OCI-LY7 (cell line): Measurements from ENCODE around the gene BCAT1. TPM values are rescaled to one million over a fixed set of nuclear protein-coding genes. Genes with fewer than 3 reads are reported as not detected.

Experiments
- BruUV-seq: library from RNA; stranded (reverse); fragments of 400-500 nt; replicated peaks from 2 replicates; lab custom pipeline; 2021; lab: Mats Ljungman, UMichigan
- CTCF ChIA-PET: fragments of 300-600 bp; sonication (Branson Sonifier 250); formaldehyde crosslinking; loops from one replicate; lab custom pipeline; 2022; ENCODE audit warnings: antibody characterized with exemption; ENCODE audit not compliant: unreplicated experiment; lab: Charles Lee
- POLR2A ChIA-PET: fragments of 300-600 bp; sonication (Branson Sonifier 250); formaldehyde crosslinking; loops from one replicate; lab custom pipeline; 2022; ENCODE audit warnings: antibody characterized with exemption; lab: Charles Lee
- DNase-seq: peaks from one replicate; pipeline ENCODE4 v3.0.0-alpha.2; 2015; ENCODE audit warnings: low spot score
- H2AFZ ChIP-seq: fragments of 200-600 bp; sonication (generic), shearing (Covaris generic); 2 replicates; pipeline ENCODE4 v1.6.1; 2014; ENCODE audit warnings: mild to moderate bottlenecking, antibody characterized with exemption, low read length, moderate library complexity
- H3K27ac ChIP-seq: fragments of 200-600 bp; sonication (generic); 2 replicates; pipeline ENCODE4 v1.5.1; 2014; ENCODE audit warnings: mixed run types, low read depth, mild to moderate bottlenecking, moderate library complexity, low read length, inconsistent platforms; ENCODE audit not compliant: poor library complexity, severe bottlenecking
- H3K36me3 ChIP-seq: fragments of 200-600 bp; sonication (generic); 2 replicates; pipeline ENCODE4 v1.6.1; 2014; ENCODE audit warnings: mild to moderate bottlenecking, antibody characterized with exemption, low read length, moderate library complexity, mixed read lengths; ENCODE audit not compliant: insufficient read depth
- H3K4me1 ChIP-seq: fragments of 200-600 bp; sonication (generic); 2 replicates; pipeline ENCODE4 v1.5.1; 2014; ENCODE audit warnings: mild to moderate bottlenecking, low read length; ENCODE audit not compliant: insufficient read depth, poor library complexity, severe bottlenecking
- H3K4me2 ChIP-seq: fragments of 200-600 bp; sonication (generic); 2 replicates; pipeline ENCODE4 v1.6.1; 2014; ENCODE audit warnings: mild to moderate bottlenecking, low read length
- H3K4me3 ChIP-seq: fragments of 200-600 bp; sonication (generic); 2 replicates; pipeline ENCODE4 v1.5.1; 2014; ENCODE audit warnings: mild to moderate bottlenecking, low read depth, low read length; ENCODE audit not compliant: poor library complexity, severe bottlenecking
- H3K79me2 ChIP-seq: fragments of 200-600 bp; sonication (generic); 2 replicates; pipeline ENCODE4 v1.6.1; 2016; ENCODE audit warnings: low read depth, mild to moderate bottlenecking, low read length, moderate library complexity, mixed read lengths; ENCODE audit not compliant: insufficient read depth
- H3K9me2 ChIP-seq: fragments of 200-600 bp; sonication (generic); 2 replicates; pipeline ENCODE4 v1.6.1; 2016; ENCODE audit warnings: mild to moderate bottlenecking, low read length, mixed read lengths; ENCODE audit not compliant: insufficient read depth
- H3K9me3 ChIP-seq: fragments of 200-600 bp; sonication (generic); 2 replicates; pipeline ENCODE4 v1.6.1; 2014; ENCODE audit warnings: mild to moderate bottlenecking, mixed run types, low read length, mixed read lengths
- H4K20me1 ChIP-seq: fragments of 200-600 bp; sonication (generic); 2 replicates; pipeline ENCODE4 v1.6.1; 2014; ENCODE audit warnings: mild to moderate bottlenecking, antibody characterized with exemption, low read length, moderate library complexity, mixed read lengths; ENCODE audit not compliant: insufficient read depth
- EZH2phosphoT487 ChIP-seq: fragments of 200-600 bp; sonication (generic); IDR thresholded peaks from 2 replicates; pipeline ENCODE4 v1.6.1; 2018; ENCODE audit warnings: low read depth, borderline replicate concordance, mild to moderate bottlenecking, mixed run types, antibody characterized with exemption, low read length, moderate library complexity, mixed read lengths
- intact Hi-C: fragments of 100-400 bp; cut with micrococcal nuclease; formaldehyde crosslinking; loops from one replicate; pipeline ENCODE4 v1.10.0; 2022; ENCODE audit not compliant: unreplicated experiment
- total RNA-seq, 2 experiments: library from RNA; depleted of rRNA in 1 of 2; stranded (reverse); fragments of >200 nt in 1 of 2; shearing (Covaris generic) in 1 of 2; gene quantifications; 2 replicates each; pipeline ENCODE4 v1.2.3, GENCODE V29; 2014 to 2022
- TF ChIP-seq, protein P1 (sequence below): fragments of 200-600 bp; sonication (generic); conservative IDR thresholded peaks from 2 replicates; pipeline ENCODE4 v1.5.1; 2014; ENCODE audit warnings: mild to moderate bottlenecking, antibody characterized with exemption, low read length, moderate library complexity, mixed read lengths

Gene BCAT1
- total RNA-seq, 2 experiments from 2014 or later: 121 to 207 TPM

DNA sequence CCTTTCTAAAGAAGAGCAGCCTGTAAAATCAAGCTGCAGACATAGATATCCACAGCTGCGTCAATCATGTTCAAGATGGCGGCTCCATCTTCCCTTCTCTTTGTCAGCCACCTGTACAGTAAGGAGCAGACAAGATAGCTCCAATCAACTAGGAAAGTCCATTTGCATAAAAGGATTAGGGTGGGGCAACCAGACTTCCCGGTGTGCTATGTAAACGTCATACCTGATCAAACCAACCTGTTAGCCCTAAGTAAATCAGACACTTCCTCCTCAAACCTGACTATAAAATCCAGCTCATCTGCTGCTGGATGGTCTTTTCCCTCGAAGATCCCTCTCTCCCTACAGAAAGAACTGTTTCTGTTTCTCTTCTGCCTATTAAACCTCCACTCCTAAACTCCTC is 60.1 kb downstream of the BCAT1 start:
- ChIA-PET POLR2A (interaction anchor here (0.6 kb wide), 1 partner anchor 54 kb away, joined by 3 read pairs; no protein-coding TSS in a partner anchor), CTCF (no interaction called here)
- no TSS peak for BruUV-seq
- Histone ChIP-seq H3K36me3 (peaks cover 74% of the 10 kb centered on the region), H3K9me2 (no peaks in the 10 kb centered on the region), H3K79me2 (peaks cover 3% of the 10 kb centered on the region; the same call in 1 of the 2 replicates), H2AFZ (no peak overlapping the region), H3K4me2 (no peak overlapping the region), H3K4me1 (no peaks in the 10 kb centered on the region), H4K20me1 (no peaks in the 10 kb centered on the region; the same call in 1 of the 2 replicates), H3K27ac (no peak overlapping the region), H3K4me3 (no peak overlapping the region), H3K9me3 (no peaks in the 10 kb centered on the region)
- no peak for TF ChIP-seq EZH2phosphoT487
- TF ChIP-seq, protein P1, sequence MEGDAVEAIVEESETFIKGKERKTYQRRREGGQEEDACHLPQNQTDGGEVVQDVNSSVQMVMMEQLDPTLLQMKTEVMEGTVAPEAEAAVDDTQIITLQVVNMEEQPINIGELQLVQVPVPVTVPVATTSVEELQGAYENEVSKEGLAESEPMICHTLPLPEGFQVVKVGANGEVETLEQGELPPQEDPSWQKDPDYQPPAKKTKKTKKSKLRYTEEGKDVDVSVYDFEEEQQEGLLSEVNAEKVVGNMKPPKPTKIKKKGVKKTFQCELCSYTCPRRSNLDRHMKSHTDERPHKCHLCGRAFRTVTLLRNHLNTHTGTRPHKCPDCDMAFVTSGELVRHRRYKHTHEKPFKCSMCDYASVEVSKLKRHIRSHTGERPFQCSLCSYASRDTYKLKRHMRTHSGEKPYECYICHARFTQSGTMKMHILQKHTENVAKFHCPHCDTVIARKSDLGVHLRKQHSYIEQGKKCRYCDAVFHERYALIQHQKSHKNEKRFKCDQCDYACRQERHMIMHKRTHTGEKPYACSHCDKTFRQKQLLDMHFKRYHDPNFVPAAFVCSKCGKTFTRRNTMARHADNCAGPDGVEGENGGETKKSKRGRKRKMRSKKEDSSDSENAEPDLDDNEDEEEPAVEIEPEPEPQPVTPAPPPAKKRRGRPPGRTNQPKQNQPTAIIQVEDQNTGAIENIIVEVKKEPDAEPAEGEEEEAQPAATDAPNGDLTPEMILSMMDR: no peak
- no peak for DNase-seq
- intact Hi-C loops: no loop called here

DNA sequence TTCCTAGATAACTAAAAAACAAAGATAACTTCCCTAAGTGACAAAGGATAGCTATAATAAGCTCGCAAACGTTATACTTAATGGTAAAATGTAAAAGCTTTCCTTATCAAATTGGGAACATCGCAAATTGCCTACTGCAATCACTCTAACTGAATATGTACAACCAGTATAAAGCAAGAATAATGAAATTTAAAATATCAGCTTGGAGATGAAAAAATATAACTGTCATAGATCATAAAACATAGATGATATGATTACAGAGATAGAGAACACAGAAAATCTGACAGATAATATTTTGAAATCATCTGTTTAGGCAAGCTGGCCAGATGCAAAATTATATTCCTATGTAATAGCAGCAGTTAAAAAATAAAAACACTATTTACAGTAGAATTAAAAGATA is 64.0 kb downstream of the BCAT1 start:
- intact Hi-C loops: no loop called here
- Histone ChIP-seq H3K4me3 (no peak overlapping the region), H3K9me3 (no peaks in the 10 kb centered on the region), H3K4me2 (no peak overlapping the region), H3K36me3 (peaks cover 69% of the 10 kb centered on the region), H3K9me2 (no peaks in the 10 kb centered on the region), H3K27ac (no peak overlapping the region), H4K20me1 (no peaks in the 10 kb centered on the region; the same call in 1 of the 2 replicates), H2AFZ (no peak overlapping the region), H3K4me1 (no peaks in the 10 kb centered on the region), H3K79me2 (peaks cover 3% of the 10 kb centered on the region; the same call in 1 of the 2 replicates)
- CTCF ChIA-PET: no interaction called here
- POLR2A ChIA-PET: interaction anchor here (0.7 to 0.8 kb wide), 2 partner anchors 9 to 10 kb away, joined by 3 to 7 read pairs; no protein-coding TSS in a partner anchor
- BruUV-seq: no TSS peak
- no peak for DNase-seq
- TF ChIP-seq, protein P1: no peak

DNA sequence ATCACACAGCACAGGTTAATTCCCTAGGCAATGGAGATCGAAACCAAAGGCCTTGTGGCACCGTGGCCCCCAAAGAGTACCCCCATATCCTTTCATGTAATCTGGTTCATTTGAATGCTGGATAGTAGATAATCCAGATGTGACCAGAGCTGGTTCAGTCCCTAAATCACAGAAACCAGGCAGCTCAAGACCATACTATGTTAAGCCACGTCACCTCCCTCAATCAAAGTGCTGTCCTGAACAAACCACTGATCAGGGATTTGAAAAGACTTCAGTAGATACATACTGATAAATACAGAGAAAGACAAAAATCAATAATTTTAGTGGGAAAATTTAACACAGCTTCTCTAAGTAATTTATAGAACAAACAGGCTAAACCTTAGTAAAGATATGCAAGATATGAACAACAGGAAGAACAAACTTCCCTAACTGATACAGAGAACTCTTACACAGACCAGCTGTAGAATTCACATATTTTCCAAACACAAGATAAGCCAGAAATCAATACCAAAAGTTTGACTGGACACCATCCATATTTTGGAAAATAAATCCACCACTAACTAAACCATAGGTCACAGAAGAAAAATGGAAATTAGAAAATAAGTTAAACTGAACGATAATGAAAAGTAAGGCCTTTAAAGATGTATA is 67.1 kb downstream of the BCAT1 start:
- ChIA-PET CTCF (no interaction called here), POLR2A (interaction anchor here (0.6 to 2.0 kb wide), 3 partner anchors 12 to 1822 kb away, joined by 3 to 6 read pairs (median 4); no protein-coding TSS in a partner anchor)
- Histone ChIP-seq H2AFZ (no peak overlapping the region), H3K27ac (no peak overlapping the region), H4K20me1 (no peaks in the 10 kb centered on the region; the same call in 1 of the 2 replicates), H3K79me2 (peaks cover 3% of the 10 kb centered on the region; the same call in 1 of the 2 replicates), H3K9me2 (no peaks in the 10 kb centered on the region), H3K9me3 (no peaks in the 10 kb centered on the region), H3K36me3 (peaks cover 72% of the 10 kb centered on the region), H3K4me2 (no peak overlapping the region), H3K4me3 (no peak overlapping the region), H3K4me1 (no peaks in the 10 kb centered on the region)
- no TSS peak for BruUV-seq
- TF ChIP-seq EZH2phosphoT487: no peak
- TF ChIP-seq, protein P1: no peak
- DNase-seq: no peak
- intact Hi-C loops: no loop called here
